HEK293T (cell line): ENCODE measurements around the gene MBOAT1.

Experiments
- CTCF ChIA-PET: fragments of 350-600 bp; formaldehyde crosslinking; extraction: SDS; loops from one replicate; lab custom pipeline; 2021; ENCODE audit warnings: antibody characterized with exemption, inconsistent platforms; lab: Yijun Ruan, JAX
- POLR2A ChIA-PET: fragments of 350-600 bp; formaldehyde crosslinking; extraction: SDS; loops from one replicate; lab custom pipeline; 2020; ENCODE audit warnings: antibody characterized with exemption, inconsistent platforms; lab: Yijun Ruan, JAX
- DNase-seq: peaks from one replicate; pipeline ENCODE4 v3.0.0; 2012; ENCODE audit warnings: mixed read lengths; ENCODE audit errors: extremely low spot score
- ARNT ChIP-seq: fragments of 450-650 bp; IDR thresholded peaks from 2 replicates; pipeline ENCODE4 v1.6.1; 2017; ENCODE audit warnings: mild to moderate bottlenecking
- BHLHE40 ChIP-seq: fragments of 450-650 bp; IDR thresholded peaks from 2 replicates; pipeline ENCODE4 v1.6.1; 2016; ENCODE audit warnings: mild to moderate bottlenecking, moderate library complexity, borderline replicate concordance
- CTBP1 ChIP-seq: fragments of 450-650 bp; IDR thresholded peaks from 2 replicates; pipeline ENCODE4 v1.6.1; 2016; ENCODE audit warnings: borderline replicate concordance
- ELF4 ChIP-seq: fragments of 450-650 bp; IDR thresholded peaks from 2 replicates; pipeline ENCODE4 v1.6.1; 2017; ENCODE audit warnings: antibody characterized with exemption
- FOXA1 ChIP-seq: fragments of 450-650 bp; IDR thresholded peaks from 2 replicates; pipeline ENCODE4 v1.6.1; 2016; ENCODE audit warnings: mild to moderate bottlenecking
- FOXK2 ChIP-seq: fragments of 450-650 bp; IDR thresholded peaks from 2 replicates; pipeline ENCODE4 v1.6.1; 2016; ENCODE audit warnings: mild to moderate bottlenecking
- FOXM1 ChIP-seq: fragments of 450-650 bp; IDR thresholded peaks from 2 replicates; pipeline ENCODE4 v1.6.1; 2017; ENCODE audit warnings: mild to moderate bottlenecking, borderline replicate concordance
- HDGF ChIP-seq: fragments of 450-650 bp; IDR thresholded peaks from 2 replicates; pipeline ENCODE4 v1.6.1; 2017; ENCODE audit warnings: antibody characterized with exemption, borderline replicate concordance
- L3MBTL2 ChIP-seq: fragments of 450-650 bp; conservative IDR thresholded peaks from 2 replicates; pipeline ENCODE4 v1.6.1; 2016; ENCODE audit warnings: mild to moderate bottlenecking
- LEF1 ChIP-seq: fragments of 450-650 bp; IDR thresholded peaks from 2 replicates; pipeline ENCODE4 v1.6.1; 2017; ENCODE audit warnings: mild to moderate bottlenecking, borderline replicate concordance
- NFRKB ChIP-seq: fragments of 450-650 bp; IDR thresholded peaks from 2 replicates; pipeline ENCODE4 v1.6.1; 2016; ENCODE audit warnings: mild to moderate bottlenecking, moderate library complexity
- SP1 ChIP-seq: fragments of 450-650 bp; IDR thresholded peaks from 2 replicates; pipeline ENCODE4 v1.6.1; 2017
- SUZ12 ChIP-seq: fragments of 450-650 bp; IDR thresholded peaks from 2 replicates; pipeline ENCODE4 v1.6.1; 2016; ENCODE audit warnings: mild to moderate bottlenecking
- TARDBP ChIP-seq: fragments of 450-650 bp; IDR thresholded peaks from 2 replicates; pipeline ENCODE4 v1.6.1; 2016
- ZNF384 ChIP-seq: fragments of 450-650 bp; IDR thresholded peaks from 2 replicates; pipeline ENCODE4 v1.6.1; 2016
- TF ChIP-seq, protein P1 (sequence below): fragments of 450-650 bp; IDR thresholded peaks from 2 replicates; pipeline ENCODE4 v1.6.1; 2016

Gene MBOAT1

GRCh38 chr6:20061952-20062351, 150.3 kb downstream of the MBOAT1 start:
- ChIA-PET CTCF (interaction anchor here (0.6 kb wide), 2 partner anchors 1037 to 1466 kb away, joined by 3 read pairs; no protein-coding TSS in a partner anchor), POLR2A (no interaction called here)
- TF ChIP-seq, protein P1, sequence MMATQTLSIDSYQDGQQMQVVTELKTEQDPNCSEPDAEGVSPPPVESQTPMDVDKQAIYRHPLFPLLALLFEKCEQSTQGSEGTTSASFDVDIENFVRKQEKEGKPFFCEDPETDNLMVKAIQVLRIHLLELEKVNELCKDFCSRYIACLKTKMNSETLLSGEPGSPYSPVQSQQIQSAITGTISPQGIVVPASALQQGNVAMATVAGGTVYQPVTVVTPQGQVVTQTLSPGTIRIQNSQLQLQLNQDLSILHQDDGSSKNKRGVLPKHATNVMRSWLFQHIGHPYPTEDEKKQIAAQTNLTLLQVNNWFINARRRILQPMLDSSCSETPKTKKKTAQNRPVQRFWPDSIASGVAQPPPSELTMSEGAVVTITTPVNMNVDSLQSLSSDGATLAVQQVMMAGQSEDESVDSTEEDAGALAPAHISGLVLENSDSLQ, result no peak
- TF ChIP-seq FOXM1 (no peak), CTBP1 (no peak), LEF1 (no peak), ARNT (no peak)
- DNase-seq, result no peak

GRCh38 chr6:20060252-20060651, 152.0 kb downstream of the MBOAT1 start:
- no peak for TF ChIP-seq HDGF
- TF ChIP-seq TARDBP, result no peak
- no peak for TF ChIP-seq LEF1
- no peak for TF ChIP-seq FOXA1
- no peak for TF ChIP-seq ELF4
- TF ChIP-seq FOXM1, result no peak
- no peak for TF ChIP-seq BHLHE40
- no peak for TF ChIP-seq CTBP1
- TF ChIP-seq SP1, result no peak
- no peak for TF ChIP-seq SUZ12
- no peak for TF ChIP-seq NFRKB
- TF ChIP-seq, protein P1, result no peak
- no peak for TF ChIP-seq L3MBTL2
- no peak for TF ChIP-seq ZNF384
- TF ChIP-seq ARNT, result no peak
- TF ChIP-seq FOXK2, result no peak
- CTCF ChIA-PET, result interaction anchor here (0.7 kb wide), 1 partner anchor 190 kb away, joined by 3 read pairs; no protein-coding TSS in a partner anchor
- POLR2A ChIA-PET, result no interaction called here
- DNase-seq, result no peak

DNA sequence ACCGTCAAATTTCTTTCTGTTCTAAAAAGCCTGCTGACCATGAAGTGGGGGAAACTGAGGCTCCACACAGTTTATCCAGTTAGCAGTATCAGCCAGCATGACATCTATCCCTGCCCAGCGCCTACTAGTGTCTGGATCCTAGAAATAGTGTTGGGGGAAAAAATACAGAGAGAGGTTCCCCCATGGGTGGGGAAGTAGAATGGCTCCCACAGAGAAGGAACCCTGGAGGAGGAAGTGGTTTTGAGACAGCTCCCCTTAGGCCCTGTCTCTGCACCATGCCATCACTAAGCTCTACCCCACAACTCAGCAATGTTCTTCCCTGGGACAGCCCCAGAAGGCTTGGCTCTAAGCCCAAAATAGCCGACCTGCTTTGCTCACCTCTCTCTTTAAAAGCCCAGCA, 153.4 kb downstream of the MBOAT1 start:
- DNase-seq, result no peak
- ChIA-PET CTCF (no interaction called here), POLR2A (no interaction called here)
- TF ChIP-seq NFRKB (no peak), FOXM1 (no peak), TARDBP (no peak)

- no peak for TF ChIP-seq FOXM1
- TF ChIP-seq ELF4, result no peak
- TF ChIP-seq FOXA1, result no peak
- TF ChIP-seq SP1, result no peak
- no peak for TF ChIP-seq ARNT
- TF ChIP-seq BHLHE40, result no peak
- TF ChIP-seq SUZ12, result no peak
- no peak for TF ChIP-seq NFRKB
- TF ChIP-seq FOXK2, result no peak
- no peak for TF ChIP-seq TARDBP
- TF ChIP-seq, protein P1, result no peak
- no peak for TF ChIP-seq CTBP1
- no peak for TF ChIP-seq L3MBTL2
- TF ChIP-seq HDGF, result no peak
- TF ChIP-seq ZNF384, result no peak
- TF ChIP-seq LEF1, result no peak
- ChIA-PET CTCF (no interaction called here), POLR2A (no interaction called here)
- DNase-seq, result no peak
These were observed 154.0 kb downstream of the MBOAT1 start for GRCh38 chr6:20058121-20058905.

GRCh38 chr6:20056350-20056992, 155.8 kb downstream of the MBOAT1 start:
- peak; percentile 42 for DNase-seq
- CTCF ChIA-PET, result interaction anchor here (0.7 to 1.4 kb wide), 6 partner anchors 10 to 1032 kb away, joined by 3 to 8 read pairs (median 4); no protein-coding TSS in a partner anchor
- TF ChIP-seq ARNT, result no peak
- no peak for TF ChIP-seq HDGF
- no peak for TF ChIP-seq FOXK2
- POLR2A ChIA-PET, result no interaction called here

DNA sequence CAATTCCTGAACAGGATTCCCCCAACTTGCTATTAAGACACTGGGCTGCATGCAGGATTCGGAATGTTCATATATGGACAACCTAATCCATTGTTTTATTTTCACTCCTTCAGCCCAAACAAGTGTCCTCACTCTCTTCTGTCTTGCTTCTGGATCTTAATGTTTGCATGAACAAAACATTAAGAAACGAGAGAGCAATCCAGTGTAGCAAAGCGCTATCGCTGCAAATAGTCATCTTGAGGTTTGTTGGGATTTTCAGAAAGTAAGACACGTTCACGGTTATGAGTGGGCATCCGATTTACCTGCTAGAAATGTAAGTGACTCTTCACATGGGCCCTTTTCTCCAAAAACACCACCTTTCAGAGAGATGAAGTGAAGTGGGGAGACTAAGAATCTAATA, 156.4 kb downstream of the MBOAT1 start:
- ChIA-PET POLR2A (no interaction called here), CTCF (interaction anchor here (0.9 to 1.4 kb wide), 5 partner anchors 9 to 1032 kb away, joined by 3 to 8 read pairs (median 4); no protein-coding TSS in a partner anchor)
- TF ChIP-seq, protein P1, result no peak
- TF ChIP-seq SUZ12 (no peak), HDGF (no peak), L3MBTL2 (no peak), TARDBP (no peak), NFRKB (no peak), FOXK2 (no peak), ELF4 (no peak), FOXM1 (no peak), ZNF384 (no peak), BHLHE40 (no peak), LEF1 (no peak), SP1 (no peak), CTBP1 (no peak), ARNT (no peak)
- no peak for DNase-seq
